K562 (cell line): ENCODE data around the gene TSC22D2. TPM values are rescaled to one million over a fixed set of nuclear protein-coding genes. Genes with fewer than 3 reads are reported as not detected.

Experiments used
- ATAC-seq: fragments of 200-7000 bp; cut with Tn5 transposase; 3 replicates; pipeline ENCODE4 v1.9.1; 2020; ENCODE audit warnings: moderate library complexity
- BruUV-seq: library from RNA; stranded (reverse); fragments of 400-500 nt; replicated peaks from 2 replicates; lab custom pipeline; 2021; lab: Mats Ljungman, UMichigan
- CTCF ChIA-PET: fragments of 300-600 bp; formaldehyde crosslinking; extraction: SDS; loops from one replicate; lab custom pipeline; 2021; ENCODE audit warnings: low intra/inter-chr PET ratio; lab: Yijun Ruan, JAX
- POLR2A ChIA-PET: fragments of 300-600, 350-650 bp; sonication (Branson Sonifier 250); formaldehyde crosslinking; extraction: SDS; loops from one replicate; lab custom pipeline; 2021; ENCODE audit warnings: antibody characterized with exemption, inconsistent platforms; lab: Yijun Ruan, JAX
- DNase-seq, 4 experiments: peaks; one replicate each; pipeline versions ENCODE4 v3.0.0 to v3.0.0-alpha.2; 2011 to 2018; ENCODE audit warnings: low spot score in 3 of 4, mixed read lengths in 3 of 4; ENCODE audit errors: extremely low read depth in 1 of 4
- FAIRE-seq: peaks from 2 replicates; lab custom pipeline; 2011; peaks lifted over from hg19 to GRCh38; lab: Jason Lieb, UNC
- H2AFZ ChIP-seq: 2 replicates; pipeline ENCODE4 v1.6.0; 2011; ENCODE audit warnings: low read depth, low read length, control low read depth, inconsistent platforms
- H3K27ac ChIP-seq: fragments of 200-600 bp; 3 replicates; pipeline ENCODE4 v1.8.0; 2011; ENCODE audit warnings: low read depth, mild to moderate bottlenecking, control low read depth, inconsistent platforms, low read length, moderate library complexity, mixed read lengths; ENCODE audit errors: extremely low read depth
- H3K27me3 ChIP-seq, 2 experiments: fragments of 300-600 bp in 1 of 2; 2 replicates in 1 of 2; 3 replicates in 1 of 2; pipeline versions ENCODE4 v1.6.0 to v1.8.0; 2011; ENCODE audit warnings: inconsistent platforms in 2 of 2, low read length in 2 of 2, mild to moderate bottlenecking in 1 of 2, mixed read lengths in 1 of 2, moderate library complexity in 1 of 2; ENCODE audit not compliant: control insufficient read depth in 2 of 2, insufficient read depth in 2 of 2
- H3K36me3 ChIP-seq: fragments of 300-600 bp; 3 replicates; pipeline ENCODE4 v1.8.0; 2011; ENCODE audit warnings: mild to moderate bottlenecking, low read length, inconsistent platforms; ENCODE audit not compliant: control insufficient read depth, insufficient read depth
- H3K4me1 ChIP-seq, 2 experiments: fragments of 200-600 bp in 1 of 2; replicated peaks in 1 of 2; 2 replicates in 1 of 2; 3 replicates in 1 of 2; pipeline versions ENCODE4 v1.5.1 to v1.8.0; 2011; ENCODE audit warnings: inconsistent platforms in 2 of 2, low read length in 2 of 2, mild to moderate bottlenecking in 1 of 2, mixed read lengths in 1 of 2, moderate library complexity in 1 of 2; ENCODE audit not compliant: control insufficient read depth in 2 of 2, insufficient read depth in 2 of 2
- H3K4me2 ChIP-seq: 2 replicates; pipeline ENCODE4 v1.6.1; 2011; ENCODE audit warnings: low read length, control low read depth, inconsistent platforms, mixed read lengths; ENCODE audit not compliant: insufficient read depth
- H3K4me3 ChIP-seq: fragments of 200-600 bp; sonication (generic), shearing (Covaris generic); 2 replicates; pipeline ENCODE4 v1.5.1; 2016; ENCODE audit warnings: control low read depth, inconsistent platforms
- H3K79me2 ChIP-seq: fragments of 200-600 bp; 3 replicates; pipeline ENCODE4 v1.8.0; 2011; ENCODE audit warnings: low read length, inconsistent platforms; ENCODE audit not compliant: control insufficient read depth, insufficient read depth
- H3K9ac ChIP-seq, 2 experiments: 2 replicates each; pipeline versions ENCODE4 v1.6.0 to v1.6.1; 2011; ENCODE audit warnings: low read depth in 2 of 2, low read length in 2 of 2, control low read depth in 1 of 2, inconsistent platforms in 1 of 2, mild to moderate bottlenecking in 1 of 2, mixed read lengths in 1 of 2; ENCODE audit not compliant: insufficient read depth in 1 of 2
- H3K9me1 ChIP-seq: one replicate; pipeline ENCODE4 v1.6.0; 2011; ENCODE audit warnings: inconsistent platforms, mild to moderate bottlenecking, low read length, moderate library complexity; ENCODE audit not compliant: control insufficient read depth, insufficient read depth
- H3K9me3 ChIP-seq: replicated peaks from 2 replicates; pipeline ENCODE4 v1.5.1; 2011; ENCODE audit warnings: low read depth, low read length, inconsistent platforms; ENCODE audit not compliant: control insufficient read depth, insufficient read depth
- H4K20me1 ChIP-seq: replicated peaks from 2 replicates; pipeline ENCODE4 v1.6.1; 2011; ENCODE audit warnings: low read length, inconsistent platforms, mixed read lengths; ENCODE audit not compliant: control insufficient read depth, insufficient read depth
- CREM ChIP-seq: IDR thresholded peaks from 2 replicates; pipeline ENCODE4 v1.6.1; 2014; ENCODE audit warnings: antibody characterized with exemption, low read depth
- DPF2 ChIP-seq: fragments of 450-650 bp; IDR thresholded peaks from 2 replicates; pipeline ENCODE4 v1.6.1; 2016
- KLF1 ChIP-seq: fragments of 450-650 bp; IDR thresholded peaks from 2 replicates; pipeline ENCODE4 v1.6.1; 2016; ENCODE audit warnings: missing genetic modification characterization, missing compliant biosample characterization
- MAFG ChIP-seq: fragments of 450-650 bp; conservative IDR thresholded peaks from 2 replicates; pipeline ENCODE4 v1.6.1; 2016; ENCODE audit warnings: missing genetic modification characterization, missing compliant biosample characterization
- MTF1 ChIP-seq: fragments of 250-450 bp; sonication (Bioruptor Pico); IDR thresholded peaks from 2 replicates; pipeline ENCODE4 v1.9.0; 2021; ENCODE audit warnings: moderate library complexity, mild to moderate bottlenecking, inconsistent platforms, borderline replicate concordance
- POLR2AphosphoS5 ChIP-seq: IDR thresholded peaks from 2 replicates; pipeline ENCODE4 v1.6.1; 2011; ENCODE audit warnings: mild to moderate bottlenecking, low read depth, low read length, moderate library complexity; ENCODE audit not compliant: control insufficient read depth, insufficient read depth
- RAD21 ChIP-seq, 2 experiments: fragments of 250-450 bp in 1 of 2; fragments of 450-650 bp in 1 of 2; sonication (Bioruptor Pico) in 1 of 2; formaldehyde crosslinking in 1 of 2; IDR thresholded peaks in 1 of 2; conservative IDR thresholded peaks in 1 of 2; 2 replicates each; pipeline versions ENCODE4 v1.4.0 to v1.8.0; 2020 to 2022; ENCODE audit warnings: mild to moderate bottlenecking in 2 of 2, moderate library complexity in 1 of 2
- TCF3 ChIP-seq: sonication (generic); formaldehyde crosslinking; IDR thresholded peaks from 2 replicates; pipeline ENCODE4 v1.4.0; 2020; ENCODE audit warnings: mild to moderate bottlenecking, missing genetic modification reagents
- WGBS: fragments of 100-300 bp; shearing (Covaris generic); methylation state at CpG from one replicate; pipeline ENCODE4 v1.1.6; 2016; ENCODE audit warnings: low coverage, mixed read lengths; ENCODE audit not compliant: insufficient coverage; ENCODE audit errors: missing lambda C conversion rate; 5-methylcytosine and 5-hydroxymethylcytosine counted together
- in situ Hi-C: fragments of 300-500 bp; cut with MboI; formaldehyde crosslinking; loops from 4 replicates; pipeline ENCODE4 v1.15.0; 2018; ENCODE audit warnings: inconsistent platforms, mixed read lengths
- intact Hi-C: fragments of 100-400 bp; cut with micrococcal nuclease; formaldehyde crosslinking; loops from 2 replicates; pipeline ENCODE4 v1.14.2; 2022
- polyA plus RNA-seq, 8 experiments: library from polyadenylated mRNA; depleted of rRNA in 4 of 8; stranded (reverse) in 5 of 8; unstranded in 3 of 8; fragments of >200 nt; fragmentation: Nextera tagmentation in 2 of 8; fragmentation: Illumina TruSeq in 1 of 8; extraction: Ambion mirVana in 2 of 8; extraction: Trizol in 1 of 8; gene quantifications; 2 replicates each; pipeline versions ENCODE4 v1.2.1 to v1.2.3, GENCODE V29; 2011 to 2014; ENCODE audit warnings: inconsistent platforms in 1 of 8, missing spikeins in 1 of 8
- total RNA-seq, 7 experiments: library from RNA; depleted of rRNA in 6 of 7; stranded (reverse); fragments of >200 nt in 6 of 7; fragmentation: Illumina TruSeq in 2 of 7; extraction: Trizol in 2 of 7; gene quantifications; 2 replicates each; pipeline versions ENCODE4 v1.2.1 to v1.2.3, GENCODE V29; 2011 to 2021; ENCODE audit warnings: low replicate concordance in 1 of 7
- TF ChIP-seq, protein P1 (sequence below): fragments of 450-650 bp; IDR thresholded peaks from 2 replicates; pipeline ENCODE4 v1.6.1; 2016
- TF ChIP-seq, protein P2 (sequence below), 2 experiments: fragments of 450-650 bp in 1 of 2; sonication (generic) in 1 of 2; formaldehyde crosslinking in 1 of 2; IDR thresholded peaks in 1 of 2; conservative IDR thresholded peaks in 1 of 2; 2 replicates each; pipeline versions ENCODE4 v1.6.1 to v1.8.1; 2016 to 2023; ENCODE audit warnings: mild to moderate bottlenecking in 2 of 2, moderate library complexity in 2 of 2, inconsistent platforms in 1 of 2, missing genetic modification reagents in 1 of 2

Gene TSC22D2
- total and polyA plus RNA-seq, 9 of the 15 experiments (the other 6 are each of a cell fraction or from before 2014, with no cell fraction given), result 5.5 to 44.0 (median 19.3) TPM

DNA sequence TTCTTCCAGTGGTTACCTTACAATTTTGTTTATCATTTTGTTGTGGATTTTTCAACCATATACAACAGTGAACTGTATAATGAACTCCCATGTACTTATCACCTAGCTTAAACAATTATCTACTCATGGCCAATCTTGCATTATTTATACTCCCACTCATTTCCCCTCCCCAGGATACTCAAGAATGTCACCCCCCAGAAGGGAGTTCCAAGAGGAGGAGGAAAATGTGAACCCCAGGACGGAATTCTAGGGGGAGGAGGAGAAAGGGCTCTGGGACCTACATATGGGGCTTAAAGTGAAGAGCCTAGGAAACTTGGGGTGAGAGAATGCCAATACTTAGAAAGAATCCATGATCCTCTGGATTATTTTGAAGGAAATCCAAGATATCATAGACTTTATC lies 59.3 kb downstream of the TSC22D2 start:
- Histone ChIP-seq H4K20me1 (no peaks in the 10 kb centered on the region), H3K79me2 (no peaks in the 10 kb centered on the region; the same call in 2 of the 3 replicates), H2AFZ (peak overlapping the region; percentile 37; the same call in 1 of the 2 replicates), H3K9ac (no peak overlapping the region), H3K4me2 (no peak overlapping the region; the same call in 1 of the 2 replicates), H3K36me3 (no peaks in the 10 kb centered on the region), H3K9me3 (no peaks in the 10 kb centered on the region), H3K27ac (no peak overlapping the region), H3K27me3 (no peaks in the 10 kb centered on the region), H3K4me1 (peaks cover 18 to 29% of the 10 kb centered on the region in 2 experiments; a peak in 4 of 5 replicates), H3K4me3 (no peak overlapping the region), H3K9me1 (no peaks in the 10 kb centered on the region)
- intact Hi-C loops, result no loop called here
- TF ChIP-seq DPF2, result peak; percentile 36; the same call in 1 of the 2 replicates
- no peak for TF ChIP-seq MTF1 (CRISPR knock-in tag)
- in situ Hi-C loops, result no loop called here
- ATAC-seq (no peak), FAIRE-seq (no peak), DNase-seq (no peak)
- WGBS, result no CpG with 5 or more reads among the region's 1 CpG
- BruUV-seq, result no TSS peak
- ChIA-PET CTCF (no interaction called here), POLR2A (interaction anchor here (0.8 to 1.0 kb wide), 2 partner anchors 9 to 13 kb away, joined by 3 read pairs; no protein-coding TSS in a partner anchor)

DNA sequence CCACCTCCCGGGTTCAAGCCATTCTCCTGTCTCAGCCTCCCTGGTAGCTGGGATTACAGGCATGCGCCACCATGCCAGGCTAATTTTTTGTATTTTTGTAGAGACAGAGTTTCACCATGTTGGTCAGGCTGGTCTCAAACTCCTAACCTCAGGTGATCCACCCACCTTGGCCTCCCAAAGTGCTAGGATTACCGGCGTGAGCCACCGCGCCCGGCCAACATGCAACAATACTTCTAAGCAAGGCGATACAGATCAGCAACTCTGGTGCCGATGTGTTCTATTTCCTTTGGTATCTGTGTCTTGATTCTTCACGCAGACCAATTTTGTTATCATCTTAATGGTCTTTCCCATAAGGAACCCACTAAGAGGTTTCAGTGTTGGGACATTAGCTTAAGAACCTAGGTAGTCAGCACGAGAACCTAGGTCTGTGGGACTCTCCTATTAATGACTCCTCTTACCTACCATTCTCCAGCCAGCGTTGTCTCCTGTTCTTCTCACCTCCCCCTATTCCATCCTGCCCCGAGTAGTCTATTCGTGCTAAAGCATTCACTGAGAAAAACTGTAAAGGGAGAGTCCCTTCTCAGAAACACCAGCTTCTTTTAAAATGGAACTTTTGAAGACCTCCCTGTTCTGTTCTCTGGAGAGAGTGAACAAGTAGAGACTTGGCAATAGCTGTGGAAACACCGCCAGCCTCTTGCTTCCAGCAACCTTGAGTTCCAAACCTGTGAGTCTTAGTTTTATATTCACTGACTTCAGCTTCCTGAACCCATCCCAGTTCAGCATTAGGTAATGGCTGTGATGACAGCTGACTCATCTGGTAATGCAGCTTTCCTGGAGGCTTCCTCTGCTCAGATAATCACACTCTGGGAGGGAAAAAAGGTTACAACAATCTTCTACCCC lies 61.2 kb downstream of the TSC22D2 start:
- peak; percentile 33 to 89 (median 60) for DNase-seq
- POLR2A ChIA-PET, result interaction anchor here (0.7 to 1.4 kb wide), 6 partner anchors 10 to 160 kb away, joined by 3 to 4 read pairs (median 4); no protein-coding TSS in a partner anchor
- peak overlapping the region; percentile 26; the same call in 1 of the 2 replicates for H3K4me3 ChIP-seq
- peak; percentile 89 for FAIRE-seq
- no peaks in the 10 kb centered on the region; the same call in 2 of the 3 replicates for H3K79me2 ChIP-seq
- in situ Hi-C loops (no loop called here), intact Hi-C loops (no loop called here)
- peak overlapping the region; percentile 94 for H2AFZ ChIP-seq
- BruUV-seq, result TSS peak; percentile 91
- no peaks in the 10 kb centered on the region for H3K9me3 ChIP-seq
- H3K27me3 ChIP-seq, result no peaks in the 10 kb centered on the region
- H3K9ac ChIP-seq, result peak overlapping the region; percentile 68 to 75; a peak in 3 of 4 replicates
- peak overlapping the region; percentile 75 for H3K4me2 ChIP-seq
- peak overlapping the region; percentile 93 for H3K27ac ChIP-seq
- peak; percentile 90 for ATAC-seq
- no peaks in the 10 kb centered on the region for H4K20me1 ChIP-seq
- no peaks in the 10 kb centered on the region for H3K9me1 ChIP-seq
- 30% methylated on average over 14 of the region's 15 CpGs for WGBS
- CTCF ChIA-PET, result no interaction called here
- no peaks in the 10 kb centered on the region for H3K36me3 ChIP-seq
- peaks cover 15 to 31% of the 10 kb centered on the region in 2 experiments; a peak in 4 of 5 replicates for H3K4me1 ChIP-seq
- TF ChIP-seq POLR2AphosphoS5, result peak; percentile 64
- TF ChIP-seq KLF1 (tag), result no peak
- peak; percentile 50 for TF ChIP-seq TCF3 (CRISPR knock-in tag)
- peak; percentile 56; the same call in 1 of the 2 replicates for TF ChIP-seq CREM
- peak; percentile 49; the same call in 1 of the 2 replicates for TF ChIP-seq MAFG
- TF ChIP-seq, protein P1, sequence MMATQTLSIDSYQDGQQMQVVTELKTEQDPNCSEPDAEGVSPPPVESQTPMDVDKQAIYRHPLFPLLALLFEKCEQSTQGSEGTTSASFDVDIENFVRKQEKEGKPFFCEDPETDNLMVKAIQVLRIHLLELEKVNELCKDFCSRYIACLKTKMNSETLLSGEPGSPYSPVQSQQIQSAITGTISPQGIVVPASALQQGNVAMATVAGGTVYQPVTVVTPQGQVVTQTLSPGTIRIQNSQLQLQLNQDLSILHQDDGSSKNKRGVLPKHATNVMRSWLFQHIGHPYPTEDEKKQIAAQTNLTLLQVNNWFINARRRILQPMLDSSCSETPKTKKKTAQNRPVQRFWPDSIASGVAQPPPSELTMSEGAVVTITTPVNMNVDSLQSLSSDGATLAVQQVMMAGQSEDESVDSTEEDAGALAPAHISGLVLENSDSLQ, result peak; percentile 66
- no peak for TF ChIP-seq RAD21 (CRISPR knock-in tag; conservative IDR thresholded peaks at IDR 0.05 in 1 of 2, IDR thresholded peaks at IDR 0.05 in 1 of 2)
- TF ChIP-seq, protein P2, sequence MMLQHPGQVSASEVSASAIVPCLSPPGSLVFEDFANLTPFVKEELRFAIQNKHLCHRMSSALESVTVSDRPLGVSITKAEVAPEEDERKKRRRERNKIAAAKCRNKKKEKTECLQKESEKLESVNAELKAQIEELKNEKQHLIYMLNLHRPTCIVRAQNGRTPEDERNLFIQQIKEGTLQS (IDR thresholded peaks at IDR 0.05), result peak; percentile 87
- TF ChIP-seq, protein P2 (CRISPR knock-in tag; conservative IDR thresholded peaks at IDR 0.05), result no peak
